Mesenchymal stem cell (in vitro differentiated cells and primary cell): ENCODE data around the gene GGT6.

Experiments used
- DNase-seq: peaks from one replicate; pipeline ENCODE4 v3.0.0-alpha.2; 2013
- H2AFZ ChIP-seq: one replicate; pipeline ENCODE4 v1.6.1; 2013; ENCODE audit warnings: low read depth, mild to moderate bottlenecking, control low read depth, inconsistent platforms, low read length, moderate library complexity
- H2AK5ac ChIP-seq: 2 replicates; pipeline ENCODE4 v1.6.1; 2013; ENCODE audit warnings: low read length, moderate library complexity, mild to moderate bottlenecking, inconsistent platforms; ENCODE audit not compliant: severe bottlenecking
- H2BK120ac ChIP-seq: one replicate; pipeline ENCODE4 v1.6.1; 2013; ENCODE audit warnings: low read depth, mild to moderate bottlenecking, inconsistent platforms, low read length, moderate library complexity
- H2BK12ac ChIP-seq, 2 experiments: one replicate each; pipeline ENCODE4 v1.6.1; 2013; ENCODE audit warnings: inconsistent platforms in 2 of 2, low read length in 2 of 2, mild to moderate bottlenecking in 2 of 2, moderate library complexity in 2 of 2, control low read depth in 1 of 2
- H2BK15ac ChIP-seq: one replicate; pipeline ENCODE4 v1.6.1; 2013; ENCODE audit warnings: mild to moderate bottlenecking, low read depth, inconsistent platforms; ENCODE audit not compliant: poor library complexity, severe bottlenecking
- H2BK5ac ChIP-seq: 2 replicates; pipeline ENCODE4 v1.6.1; 2013; ENCODE audit warnings: low read depth, mild to moderate bottlenecking, low read length, control low read depth, inconsistent platforms; ENCODE audit not compliant: poor library complexity, severe bottlenecking
- H3K14ac ChIP-seq, 2 experiments: one replicate each; pipeline ENCODE4 v1.6.1; 2013; ENCODE audit warnings: inconsistent platforms in 2 of 2, low read length in 2 of 2, control low read depth in 1 of 2, mild to moderate bottlenecking in 1 of 2, moderate library complexity in 1 of 2
- H3K18ac ChIP-seq, 2 experiments: one replicate each; pipeline ENCODE4 v1.6.1; 2013; ENCODE audit warnings: inconsistent platforms in 2 of 2, low read length in 2 of 2, control low read depth in 1 of 2, low read depth in 1 of 2, mild to moderate bottlenecking in 1 of 2
- H3K23ac ChIP-seq, 2 experiments: one replicate each; pipeline ENCODE4 v1.6.1; 2013; ENCODE audit warnings: inconsistent platforms in 2 of 2, low read length in 2 of 2, mild to moderate bottlenecking in 2 of 2, moderate library complexity in 2 of 2, control low read depth in 1 of 2
- H3K27ac ChIP-seq: 2 replicates; pipeline ENCODE4 v1.5.1; 2013; ENCODE audit warnings: mild to moderate bottlenecking, moderate library complexity, low read length, control low read depth, inconsistent platforms; ENCODE audit not compliant: poor library complexity, severe bottlenecking
- H3K27me3 ChIP-seq, 2 experiments: 2 replicates each; pipeline versions ENCODE4 v1.6.1 to v1.7.0; 2013; ENCODE audit warnings: low read length in 2 of 2, mild to moderate bottlenecking in 2 of 2, moderate library complexity in 2 of 2, control low read depth in 1 of 2, inconsistent platforms in 1 of 2; ENCODE audit not compliant: control insufficient read depth in 1 of 2, insufficient read depth in 1 of 2
- H3K36me3 ChIP-seq, 2 experiments: 2 replicates each; pipeline versions ENCODE4 v1.6.1 to v1.7.0; 2013; ENCODE audit warnings: low read length in 2 of 2, control low read depth in 1 of 2, inconsistent platforms in 1 of 2, low read depth in 1 of 2, mild to moderate bottlenecking in 1 of 2; ENCODE audit not compliant: insufficient read depth in 2 of 2, control insufficient read depth in 1 of 2
- H3K4ac ChIP-seq, 2 experiments: one replicate each; pipeline ENCODE4 v1.6.1; 2013; ENCODE audit warnings: inconsistent platforms in 2 of 2, low read length in 2 of 2, mild to moderate bottlenecking in 2 of 2, moderate library complexity in 2 of 2, control low read depth in 1 of 2, low read depth in 1 of 2
- H3K4me1 ChIP-seq: 2 replicates; pipeline ENCODE4 v1.6.1; 2013; ENCODE audit warnings: low read depth, low read length, control low read depth; ENCODE audit not compliant: control insufficient read depth, insufficient read depth
- H3K4me2 ChIP-seq: 2 replicates; pipeline ENCODE4 v1.6.1; 2013; ENCODE audit warnings: low read length, mild to moderate bottlenecking, inconsistent platforms; ENCODE audit not compliant: poor library complexity, severe bottlenecking
- H3K4me3 ChIP-seq, 2 experiments: 2 replicates each; pipeline versions ENCODE4 v1.5.1 to v1.7.0; 2013; ENCODE audit warnings: low read length in 2 of 2, mild to moderate bottlenecking in 2 of 2, control low read depth in 1 of 2, low read depth in 1 of 2; ENCODE audit not compliant: insufficient read depth in 1 of 2
- H3K79me1 ChIP-seq: replicated peaks from 2 replicates; pipeline ENCODE4 v1.6.1; 2013; ENCODE audit warnings: mild to moderate bottlenecking, control low read depth, low read length, inconsistent platforms; ENCODE audit not compliant: poor library complexity, severe bottlenecking
- H3K9ac ChIP-seq: 2 replicates; pipeline ENCODE4 v1.7.0; 2013; ENCODE audit warnings: mild to moderate bottlenecking, low read length, moderate library complexity
- H3K9me3 ChIP-seq: 2 replicates; pipeline ENCODE4 v1.7.0; 2013; ENCODE audit warnings: mild to moderate bottlenecking, low read length; ENCODE audit not compliant: control insufficient read depth
- H4K8ac ChIP-seq: one replicate; pipeline ENCODE4 v1.6.1; 2013; ENCODE audit warnings: inconsistent platforms, mild to moderate bottlenecking, low read length, moderate library complexity
- H4K91ac ChIP-seq: one replicate; pipeline ENCODE4 v1.6.1; 2013; ENCODE audit warnings: mild to moderate bottlenecking, low read length, inconsistent platforms
- WGBS: methylation state at CpG from one replicate; pipeline ENCODE4 v1.1.7; 2013; ENCODE audit warnings: mixed read lengths; 5-methylcytosine and 5-hydroxymethylcytosine counted together

GGT6 gene

DNA sequence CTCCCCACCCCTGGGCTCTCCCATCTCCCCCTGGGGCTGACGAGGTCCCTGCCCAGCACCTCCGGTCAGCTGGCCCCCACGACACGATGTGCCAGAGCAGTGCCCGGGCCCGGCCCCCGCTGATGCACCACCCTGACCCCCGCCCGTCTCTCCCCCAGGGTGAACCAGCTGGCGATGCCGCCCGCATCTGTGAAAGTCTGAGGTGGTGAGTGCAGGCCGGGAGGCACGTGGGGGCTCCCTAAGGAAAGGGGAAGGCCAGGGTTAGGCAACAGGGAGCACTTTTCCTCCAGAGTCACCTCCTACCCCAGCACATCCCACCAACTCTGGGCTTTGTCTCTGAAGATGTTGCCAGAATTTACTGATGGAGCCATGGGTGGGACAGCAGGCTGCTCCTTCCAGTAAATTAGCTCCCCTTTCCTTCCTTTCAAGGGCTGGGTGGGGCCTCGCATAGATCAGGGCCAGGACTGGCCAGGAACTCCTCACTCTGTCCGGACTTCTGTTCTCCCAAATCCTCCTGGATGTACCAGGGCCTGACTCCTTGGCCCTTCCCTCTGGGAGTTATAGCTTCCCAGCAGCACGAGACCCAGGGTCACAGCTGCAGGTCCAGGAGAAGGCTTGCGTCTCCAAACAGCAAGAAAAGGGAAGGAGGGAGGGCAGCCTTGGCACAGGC is 23.5 kb downstream of the GGT6 start:
- peak overlapping the region; percentile 57 for H3K9ac ChIP-seq

GRCh38 chr17:4536259-4536741 is 24.1 kb downstream of the GGT6 start:
- H3K36me3 ChIP-seq, result peaks cover 27 to 65% of the 10 kb centered on the region in 2 experiments
- no peak overlapping the region for H2AK5ac ChIP-seq
- H3K4me2 ChIP-seq, result peak overlapping the region; percentile 30
- no peak overlapping the region for H2BK12ac ChIP-seq
- peak overlapping the region; percentile 14 for H4K91ac ChIP-seq
- H2AFZ ChIP-seq, result no peak overlapping the region
- H2BK5ac ChIP-seq, result no peak overlapping the region
- no peaks in the 10 kb centered on the region for H3K9me3 ChIP-seq
- H3K18ac ChIP-seq, result peak overlapping the region in 1 of 2 experiments; percentile 40
- H3K27me3 ChIP-seq, result peaks cover 0 to 8% of the 10 kb centered on the region in 2 experiments
- peak overlapping the region in 1 of 2 experiments; percentile 13 for H3K14ac ChIP-seq
- no peaks in the 10 kb centered on the region for H3K79me1 ChIP-seq
- no peak overlapping the region for H3K4ac ChIP-seq
- H3K27ac ChIP-seq, result no peak overlapping the region
- no peak overlapping the region for H2BK15ac ChIP-seq
- H2BK120ac ChIP-seq, result no peak overlapping the region
- H3K4me1 ChIP-seq, result peaks cover 26% of the 10 kb centered on the region
- peak overlapping the region; percentile 57 for H3K9ac ChIP-seq
- peak overlapping the region; percentile 94 for H4K8ac ChIP-seq
- peak overlapping the region in 1 of 2 experiments; percentile 49 for H3K4me3 ChIP-seq
- peak; percentile 30 for DNase-seq
- 14% methylated on average over 15 of the region's 19 CpGs for WGBS
- no peak overlapping the region for H3K23ac ChIP-seq

More for the DNA sequence above, 23.5 kb downstream of the GGT6 start:
- Histone ChIP-seq H4K91ac (peak overlapping the region; percentile 9), H2BK12ac (no peak overlapping the region), H3K23ac (no peak overlapping the region), H2BK120ac (no peak overlapping the region), H3K4ac (no peak overlapping the region), H3K79me1 (no peaks in the 10 kb centered on the region), H3K4me3 (peak overlapping the region in 1 of 2 experiments; percentile 49), H3K36me3 (peaks cover 33 to 69% of the 10 kb centered on the region in 2 experiments), H2AFZ (no peak overlapping the region), H4K8ac (peak overlapping the region; percentile 47), H3K27ac (no peak overlapping the region), H2BK15ac (no peak overlapping the region), H2AK5ac (no peak overlapping the region), H3K14ac (peak overlapping the region in 1 of 2 experiments; percentile 6), H3K9me3 (no peaks in the 10 kb centered on the region), H3K27me3 (peaks cover 0 to 5% of the 10 kb centered on the region in 2 experiments), H3K18ac (no peak overlapping the region), H2BK5ac (no peak overlapping the region), H3K4me2 (no peak overlapping the region), H3K4me1 (peaks cover 26% of the 10 kb centered on the region)
- peak; percentile 47 for DNase-seq
- 63% methylated on average over 12 of the region's 18 CpGs for WGBS

DNA sequence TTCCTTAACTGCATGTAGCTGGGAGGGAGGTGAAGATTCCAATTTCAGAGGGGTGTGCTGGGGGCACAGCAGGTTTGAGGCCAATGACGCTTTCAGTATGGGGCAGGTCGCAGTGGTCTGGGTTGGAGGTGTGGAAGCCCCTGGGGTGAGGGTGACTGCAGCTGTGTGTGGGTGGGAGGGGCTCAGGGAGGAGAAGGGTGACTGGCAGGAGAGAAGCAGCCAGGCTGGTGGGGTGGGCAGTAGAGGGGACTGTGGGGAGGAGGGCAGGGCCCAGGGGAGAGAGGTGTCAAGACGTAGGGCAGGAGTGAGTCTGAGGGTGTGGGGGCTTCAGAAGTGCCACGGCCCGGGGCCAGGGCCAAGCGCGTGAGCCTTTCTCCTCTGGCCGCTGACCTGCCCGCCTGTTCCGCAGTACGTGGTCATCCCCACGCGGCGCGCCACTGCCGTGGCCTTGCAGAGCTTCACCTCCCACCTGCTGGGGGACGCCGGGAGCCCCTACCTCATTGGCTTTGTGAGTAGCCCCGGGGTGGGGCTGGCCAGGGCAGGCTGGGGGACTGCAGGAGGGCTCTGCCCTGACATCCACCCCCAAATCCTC is 24.6 kb downstream of the GGT6 start:
- Histone ChIP-seq H2AFZ (no peak overlapping the region), H3K4me2 (no peak overlapping the region), H3K4ac (no peak overlapping the region), H3K9me3 (no peaks in the 10 kb centered on the region), H3K36me3 (peaks cover 22 to 65% of the 10 kb centered on the region in 2 experiments), H3K27ac (no peak overlapping the region), H3K23ac (no peak overlapping the region), H3K18ac (peak overlapping the region in 1 of 2 experiments; percentile 40), H2BK120ac (no peak overlapping the region), H3K4me1 (peaks cover 27% of the 10 kb centered on the region), H3K79me1 (no peaks in the 10 kb centered on the region), H3K27me3 (peaks cover 0 to 12% of the 10 kb centered on the region in 2 experiments), H4K91ac (no peak overlapping the region), H2BK5ac (no peak overlapping the region), H3K9ac (no peak overlapping the region), H2AK5ac (no peak overlapping the region), H3K14ac (no peak overlapping the region), H2BK12ac (no peak overlapping the region), H3K4me3 (peak overlapping the region in 1 of 2 experiments; percentile 49), H4K8ac (peak overlapping the region; percentile 94), H2BK15ac (no peak overlapping the region)
- DNase-seq, result no peak
- 35% methylated on average over 17 of the region's 19 CpGs for WGBS

DNA sequence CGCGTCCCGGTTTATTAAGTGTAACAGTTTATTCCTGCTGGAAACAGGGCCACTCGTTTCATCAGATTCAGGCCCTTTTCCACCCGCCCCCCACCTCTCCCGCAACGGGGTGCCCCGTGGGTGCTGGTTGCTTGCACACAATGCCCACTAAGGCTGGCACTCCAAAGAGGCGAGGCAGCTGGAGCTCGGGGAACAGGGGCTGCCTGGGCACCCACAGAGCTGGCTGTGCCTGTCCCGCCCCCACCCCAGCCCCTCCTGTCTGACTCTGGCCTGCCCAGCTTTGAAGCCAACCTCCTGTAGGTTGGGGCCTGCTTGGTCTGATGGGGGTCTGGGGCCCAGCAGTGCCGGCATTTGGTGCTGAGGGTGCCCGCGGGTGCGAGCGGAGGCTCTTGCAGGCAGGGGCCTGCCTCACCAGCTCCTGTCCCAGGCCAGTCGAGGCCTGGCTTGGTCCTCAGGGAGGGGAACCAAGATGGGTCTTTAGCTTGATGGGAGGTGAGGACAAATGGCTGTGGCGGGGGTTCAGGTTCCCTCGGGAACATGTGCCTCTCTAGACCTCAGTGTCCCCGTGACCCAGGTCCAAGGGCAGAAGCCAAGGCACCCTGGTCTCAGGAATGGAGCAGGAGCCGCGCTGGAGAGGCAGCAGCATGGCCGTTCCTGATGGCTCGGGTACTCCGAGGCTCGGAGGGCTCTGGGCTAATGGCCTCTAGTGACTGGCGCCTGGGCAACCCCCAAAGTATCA is 25.3 kb downstream of the GGT6 start:
- no peak overlapping the region for H3K4me3 ChIP-seq
- WGBS, result 83% methylated on average over 27 of the region's 27 CpGs
- no peak overlapping the region for H3K9ac ChIP-seq
- no peak overlapping the region for H3K14ac ChIP-seq
- no peaks in the 10 kb centered on the region for H3K9me3 ChIP-seq
- no peak overlapping the region for H3K4ac ChIP-seq
- no peak overlapping the region for H3K23ac ChIP-seq
- H2AK5ac ChIP-seq, result no peak overlapping the region
- H2BK12ac ChIP-seq, result no peak overlapping the region
- H4K91ac ChIP-seq, result peak overlapping the region; percentile 43
- H3K79me1 ChIP-seq, result no peaks in the 10 kb centered on the region
- no peak overlapping the region for H4K8ac ChIP-seq
- H3K4me1 ChIP-seq, result peaks cover 22% of the 10 kb centered on the region
- H2AFZ ChIP-seq, result no peak overlapping the region
- no peak overlapping the region for H2BK5ac ChIP-seq
- no peak overlapping the region for H2BK15ac ChIP-seq
- peaks cover 15 to 65% of the 10 kb centered on the region in 2 experiments for H3K36me3 ChIP-seq
- peaks cover 0 to 14% of the 10 kb centered on the region in 2 experiments for H3K27me3 ChIP-seq
- H3K27ac ChIP-seq, result no peak overlapping the region
- DNase-seq, result no peak
- H2BK120ac ChIP-seq, result no peak overlapping the region
- no peak overlapping the region for H3K4me2 ChIP-seq
- no peak overlapping the region for H3K18ac ChIP-seq
